ENCODE data around the gene DPF3.

Gene DPF3

GRCh38 chr14:72893636-72894322 is at the start of gene DPF3:
Gene DPF3, minus strand, starts transcription at chr14:72894101. Its CDS starts 13 bp downstream, at chr14:72894088.
- peak; percentile 97 for DNase-seq

GRCh38 chr14:72942934-72943333 is 49.0 kb upstream of the DPF3 start:
- DNase-seq: no peak

- DNase-seq: no peak
These were observed 47.5 kb upstream of the DPF3 start for GRCh38 chr14:72941286-72941985.

GRCh38 chr14:72939630-72940029 is 45.7 kb upstream of the DPF3 start:
- no peak for DNase-seq

GRCh38 chr14:72932893-72933292 is 39.0 kb upstream of the DPF3 start:
- DNase-seq: no peak

- DNase-seq: no peak
These were observed 35.6 kb upstream of the DPF3 start for GRCh38 chr14:72929316-72930080.

GRCh38 chr14:72928872-72929271 is 35.0 kb upstream of the DPF3 start:
- DNase-seq: no peak

GRCh38 chr14:72926292-72927028 is 32.6 kb upstream of the DPF3 start, which contains the start of gene DCAF4:
Gene DCAF4, plus strand, starts transcription at chr14:72926464. Its CDS starts 11,515 bp downstream, at chr14:72937979.
- peak; percentile 93 for DNase-seq

- DNase-seq: no peak
These were observed 32.0 kb upstream of the DPF3 start for GRCh38 chr14:72925815-72926291.

GRCh38 chr14:72925171-72925759 is 31.4 kb upstream of the DPF3 start:
- DNase-seq: no peak

GRCh38 chr14:72924337-72924736 is 30.4 kb upstream of the DPF3 start:
- no peak for DNase-seq

GRCh38 chr14:72921396-72921795 is 27.5 kb upstream of the DPF3 start:
- no peak for DNase-seq

- DNase-seq: no peak
These were observed 26.1 kb upstream of the DPF3 start for GRCh38 chr14:72920008-72920407.

GRCh38 chr14:72917094-72917802 is 23.3 kb upstream of the DPF3 start:
- no peak for DNase-seq

- DNase-seq: no peak
These were observed 22.3 kb upstream of the DPF3 start for GRCh38 chr14:72916174-72916573.

- DNase-seq: no peak
These were observed 19.9 kb upstream of the DPF3 start for GRCh38 chr14:72913809-72914208.

- no peak for DNase-seq
These were observed 15.3 kb upstream of the DPF3 start for GRCh38 chr14:72909163-72909562.

- no peak for DNase-seq
These were observed 14.0 kb upstream of the DPF3 start for GRCh38 chr14:72907886-72908285.

- DNase-seq: no peak
These were observed 13.0 kb upstream of the DPF3 start for GRCh38 chr14:72906879-72907278.

GRCh38 chr14:72906316-72906715 is 12.4 kb upstream of the DPF3 start:
- no peak for DNase-seq

GRCh38 chr14:72904840-72905561 is 11.1 kb upstream of the DPF3 start:
- DNase-seq: peak; percentile 75

All from retina (tissue), 1 donor.